GM19238 (cell line): ENCODE data around the gene LIPJ.

Source experiments
- DNase-seq: peaks from one replicate; pipeline ENCODE4 v3.0.0; 2011; ENCODE audit warnings: low spot score; ENCODE audit not compliant: insufficient read length

Gene LIPJ, protein sequence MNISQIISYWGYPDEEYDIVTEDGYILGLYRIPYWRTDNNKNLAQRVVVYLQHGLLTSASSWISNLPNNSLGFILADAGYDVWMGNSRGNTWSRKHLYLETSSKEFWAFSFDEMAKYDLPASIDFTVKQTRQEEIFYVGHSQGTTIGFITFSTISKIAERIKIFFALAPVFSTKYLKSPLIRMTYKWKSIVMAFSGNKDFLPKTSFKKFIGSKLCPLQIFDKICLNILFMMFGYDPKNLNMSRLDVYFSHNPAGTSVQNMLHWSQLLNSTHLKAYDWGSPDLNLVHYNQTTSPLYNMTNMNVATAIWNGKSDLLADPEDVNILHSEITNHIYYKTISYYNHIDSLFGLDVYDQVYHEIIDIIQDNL

DNA sequence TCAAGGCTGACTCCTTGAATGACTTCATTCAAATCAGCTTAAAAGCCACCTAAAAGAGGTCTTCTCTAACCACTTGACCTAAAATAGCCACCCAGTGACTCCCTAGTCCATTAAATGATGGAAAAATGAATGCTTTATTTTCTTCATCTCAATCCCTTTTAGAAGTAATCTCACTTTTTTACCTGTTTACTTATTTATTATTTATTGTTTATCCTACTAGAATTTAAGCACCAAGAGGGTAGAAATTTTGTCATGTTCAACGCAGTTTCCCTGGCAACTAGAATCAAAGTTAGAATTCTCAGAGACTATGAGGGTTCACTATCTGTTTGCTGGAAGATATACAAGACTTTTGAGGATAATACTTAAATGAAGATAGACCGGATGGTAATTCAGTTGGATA lies at the start of gene LIPJ:
TSS of gene LIPJ (plus strand) at position 301 of the 400 bp plus-strand sequence. CDS start 3,926 bp downstream, outside the sequence.
- no peak for DNase-seq

- DNase-seq: no peak
Measured at GRCh38 chr10:88537322-88537721, 49.2 kb upstream of the LIPJ start.

GRCh38 chr10:88538048-88538447 lies 48.5 kb upstream of the LIPJ start:
- no peak for DNase-seq

DNA sequence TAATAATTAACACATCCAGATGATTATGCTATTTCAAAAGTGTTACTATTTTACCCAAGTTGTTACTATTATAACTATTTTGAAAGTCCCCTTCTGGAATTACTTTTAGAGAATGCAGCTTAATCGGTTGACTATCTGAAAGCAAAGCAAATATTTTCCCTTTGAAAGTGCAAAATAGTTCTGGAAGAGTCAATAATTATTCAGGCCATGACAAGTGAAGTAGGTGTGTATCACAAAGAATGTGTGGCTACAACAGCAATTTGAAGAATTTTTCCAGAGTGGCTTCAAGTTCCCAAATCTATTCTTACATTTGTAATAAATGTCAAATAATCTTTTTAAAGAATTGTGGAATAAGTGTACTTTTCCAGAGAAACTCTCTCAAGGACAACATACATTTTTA lies 46.2 kb upstream of the LIPJ start:
- DNase-seq: no peak

DNA sequence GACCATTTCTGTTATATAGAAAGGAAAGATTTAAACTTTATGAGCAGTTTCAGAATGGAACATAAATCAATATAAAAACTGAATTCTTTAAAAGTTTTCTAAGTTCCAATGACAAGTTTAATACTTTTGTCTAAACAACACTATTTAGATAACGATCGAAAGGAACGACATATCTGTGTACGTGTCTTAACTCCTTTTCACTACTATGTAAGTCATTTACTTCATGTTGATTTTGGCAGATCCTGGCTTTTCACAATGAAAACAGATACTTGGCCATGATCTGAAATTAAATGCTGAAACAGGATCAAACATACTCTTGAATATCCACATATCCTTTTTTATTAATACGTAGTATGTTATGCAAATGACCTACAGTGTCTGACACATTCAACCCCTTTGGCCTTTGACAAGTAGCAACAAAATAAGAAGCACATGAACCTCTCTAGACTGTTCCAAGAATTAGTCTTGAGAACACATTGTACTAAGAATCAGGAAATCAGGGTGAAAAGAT lies 45.4 kb upstream of the LIPJ start:
- DNase-seq: no peak

GRCh38 chr10:88542522-88542921 lies 44.0 kb upstream of the LIPJ start:
- DNase-seq: no peak

DNA sequence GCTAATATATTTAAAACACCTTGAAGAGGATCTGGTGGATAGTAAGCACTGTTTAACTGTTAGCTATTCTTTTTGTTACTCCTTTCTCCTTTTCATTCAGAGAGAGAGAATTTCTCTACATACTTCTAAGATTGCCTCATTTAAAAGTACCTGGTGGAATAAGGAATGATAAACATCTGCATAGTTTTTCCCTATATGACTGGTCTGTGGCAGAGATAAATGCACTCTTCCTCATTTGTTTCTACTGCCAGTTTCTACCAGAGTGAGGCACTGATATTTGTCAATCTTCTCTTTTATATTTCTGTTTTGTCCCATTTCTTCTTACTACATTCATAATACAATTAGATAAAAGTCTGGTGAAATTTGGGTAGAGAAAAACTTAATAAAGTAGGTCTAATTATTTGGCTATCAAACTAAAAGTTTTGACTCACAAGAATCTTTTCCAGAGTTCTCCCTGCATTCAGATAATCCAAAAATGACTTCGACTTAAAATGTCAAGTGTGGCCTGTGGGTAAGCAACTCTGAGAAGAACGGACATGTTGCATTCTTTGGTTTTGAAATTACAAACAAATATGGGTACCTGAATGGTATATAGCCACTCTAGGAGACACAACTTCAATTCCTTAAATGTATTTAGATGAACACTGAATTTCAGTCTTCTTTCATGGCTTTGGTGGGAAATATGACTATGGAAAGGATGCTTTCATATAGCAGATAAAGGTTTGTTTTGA lies 42.3 kb upstream of the LIPJ start:
- no peak for DNase-seq

DNA sequence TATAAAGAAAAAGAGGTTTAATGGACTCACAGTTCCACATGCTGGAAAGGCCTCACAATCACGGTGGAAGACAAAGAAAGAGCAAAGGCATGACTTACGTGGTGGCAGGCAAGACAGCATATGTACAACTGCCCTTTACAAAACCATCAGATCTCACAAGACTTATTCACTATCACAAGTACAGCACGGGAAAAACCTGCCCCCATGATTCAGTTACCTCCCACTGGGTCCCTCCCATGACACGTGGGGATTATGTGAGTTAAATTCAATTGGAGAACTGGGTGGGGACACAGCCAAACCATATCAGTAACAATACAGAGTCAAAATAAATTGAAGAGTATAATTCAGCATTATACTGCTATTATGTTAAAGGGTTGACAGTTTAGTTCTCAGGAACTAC lies 41.2 kb upstream of the LIPJ start:
- no peak for DNase-seq

DNA sequence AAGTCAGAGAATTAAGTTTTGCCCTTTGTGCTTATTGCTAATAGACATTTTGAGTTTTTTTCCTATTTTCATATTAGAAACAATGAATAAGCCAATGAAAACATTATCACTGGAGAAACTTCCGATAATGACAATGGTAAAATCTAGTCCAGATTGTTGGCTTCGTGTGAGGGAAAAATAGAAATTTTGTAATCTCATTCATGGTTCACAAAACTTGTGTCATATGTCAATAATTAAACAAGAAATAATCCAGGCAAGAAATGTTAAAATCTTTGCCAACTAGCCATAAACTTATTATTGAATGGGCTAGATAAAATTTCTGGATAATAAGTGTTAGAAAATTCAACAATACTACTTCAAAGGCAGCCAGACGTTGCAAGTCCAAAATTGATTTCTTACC lies 40.1 kb upstream of the LIPJ start:
- no peak for DNase-seq

DNA sequence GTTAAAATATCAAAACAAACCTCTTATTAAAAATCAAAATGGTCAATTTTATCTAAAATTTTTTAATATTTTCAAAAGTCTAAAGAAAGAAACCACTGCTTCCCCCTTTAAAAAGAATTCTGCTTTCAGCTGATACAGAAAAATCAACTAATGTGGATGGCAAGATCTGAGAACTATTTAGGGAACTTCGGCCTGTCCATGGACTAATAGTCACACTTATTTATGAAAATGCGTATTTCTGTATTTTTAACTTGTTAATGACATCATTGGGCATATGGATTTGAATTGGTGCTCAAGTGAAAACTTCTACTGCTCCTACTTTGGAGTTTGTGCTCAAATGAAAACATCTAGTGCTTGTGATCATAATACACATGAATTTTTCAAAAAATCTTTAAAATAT lies 35.3 kb upstream of the LIPJ start:
- no peak for DNase-seq

DNA sequence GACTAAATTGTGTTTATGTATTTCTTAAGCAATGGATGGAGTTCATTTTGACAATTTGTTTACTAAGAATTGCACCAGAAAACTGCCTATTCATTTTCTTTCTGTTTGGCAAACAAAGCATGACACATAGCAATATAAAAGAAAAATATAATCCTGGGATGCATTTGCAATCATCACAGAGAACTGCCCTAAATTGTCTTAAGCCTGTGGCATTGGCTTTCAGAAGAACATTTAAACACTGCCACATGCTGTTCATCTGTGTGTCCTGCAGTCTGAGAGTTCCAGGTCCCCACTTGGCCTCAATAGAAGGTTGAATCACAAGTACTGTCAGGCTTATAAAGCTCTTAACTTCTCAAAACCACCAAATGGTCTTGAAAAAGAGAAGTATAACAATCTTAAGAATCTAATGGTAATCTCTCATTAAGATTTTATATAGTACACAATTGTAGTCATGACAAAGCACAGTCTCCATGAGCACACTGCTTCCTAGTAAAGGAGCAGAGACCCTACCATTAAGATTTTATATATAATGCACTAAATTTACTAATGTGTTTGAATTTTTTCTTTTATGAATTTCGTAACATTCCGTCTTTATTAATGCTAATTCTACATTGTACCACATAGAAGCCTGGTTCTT lies 33.3 kb upstream of the LIPJ start:
- peak; percentile 19 for DNase-seq

DNA sequence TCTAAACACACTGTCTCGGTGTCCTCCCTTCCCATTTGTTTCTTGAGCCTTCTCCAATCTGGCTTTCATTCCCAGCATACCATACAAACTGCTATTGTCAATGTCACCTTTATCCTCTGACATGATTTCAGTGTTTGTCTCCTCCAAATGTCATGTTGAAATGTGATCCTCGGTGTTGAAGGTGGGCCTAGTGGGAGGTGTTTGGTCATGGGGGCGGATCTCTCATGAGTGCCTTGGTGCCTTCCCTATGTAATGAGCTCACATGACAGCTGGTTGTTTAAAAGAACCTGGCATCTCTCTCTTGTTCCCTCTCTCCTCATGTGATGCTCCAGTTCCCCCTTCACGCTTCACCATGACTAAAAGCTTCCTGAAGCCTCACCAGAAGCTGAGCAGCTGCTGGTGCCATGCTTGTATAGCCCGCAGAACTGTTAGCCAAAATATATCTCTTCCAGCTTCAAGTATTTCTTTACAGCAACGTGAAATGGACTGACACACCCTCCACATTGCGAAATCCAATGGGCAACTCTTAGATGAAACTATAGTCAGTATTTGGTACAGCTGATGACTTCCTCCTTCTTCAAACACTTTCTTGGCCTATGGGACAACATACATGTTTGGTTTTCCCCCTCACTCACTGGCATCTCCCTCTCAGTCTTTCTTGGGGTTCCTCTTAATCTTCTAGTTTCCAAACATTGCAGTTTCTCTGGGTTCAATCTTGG lies 31.2 kb upstream of the LIPJ start:
- DNase-seq: no peak

DNA sequence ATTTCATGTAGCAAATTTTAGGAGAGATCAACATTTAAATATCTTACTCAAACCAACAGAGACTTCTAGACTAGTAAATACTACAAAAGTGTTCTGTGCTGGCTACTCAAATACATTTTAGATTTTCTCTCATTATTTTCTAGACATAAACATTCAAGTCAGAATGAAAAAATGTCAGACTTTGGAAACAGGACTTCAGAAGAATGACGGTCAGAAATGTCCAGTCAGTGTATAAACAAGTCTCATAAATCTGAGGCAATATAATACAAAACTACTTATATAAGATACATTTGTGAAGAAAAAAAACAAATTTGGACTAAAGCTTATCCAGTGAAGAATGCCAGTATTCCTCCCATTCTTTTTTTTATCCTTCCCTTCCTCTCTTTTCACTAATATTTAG lies 29.3 kb upstream of the LIPJ start:
- no peak for DNase-seq

DNA sequence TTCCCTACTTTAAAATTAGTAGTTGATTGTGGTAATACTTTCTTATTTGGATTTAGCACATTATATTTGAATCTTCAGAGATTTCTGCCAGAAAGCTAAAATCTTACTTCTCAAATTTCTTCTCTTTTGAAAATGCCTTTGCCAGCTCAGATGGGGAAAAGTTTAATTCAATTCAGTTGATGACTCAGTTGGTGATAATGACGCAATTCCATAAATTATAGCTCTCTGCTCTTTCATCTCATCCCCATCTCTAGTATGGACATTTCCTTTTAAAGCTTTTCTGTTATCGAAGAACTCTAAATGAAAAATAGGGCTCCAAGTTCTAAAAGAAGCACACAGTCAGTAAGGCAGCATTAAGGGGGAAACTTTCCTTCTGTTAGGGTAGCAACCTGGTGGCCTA lies 28.9 kb upstream of the LIPJ start:
- no peak for DNase-seq

DNA sequence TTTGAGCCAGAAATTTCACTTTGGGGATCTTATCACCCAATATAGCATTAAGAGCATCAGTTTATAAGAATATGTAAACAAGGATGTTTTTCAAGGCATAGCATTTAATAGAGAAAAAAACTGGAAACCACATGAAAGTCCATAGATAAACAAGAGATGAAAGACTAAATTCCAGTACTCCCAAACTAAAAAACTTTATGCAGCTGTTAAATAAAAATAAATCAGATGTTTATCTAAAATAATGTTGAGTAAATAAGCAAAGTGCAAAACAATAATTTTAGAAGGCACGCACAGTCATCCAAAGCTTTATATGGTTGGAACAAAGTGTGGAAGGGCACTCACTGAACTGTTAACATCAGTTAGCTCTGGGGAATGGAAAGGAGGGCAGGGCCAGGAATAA lies 24.4 kb upstream of the LIPJ start:
- no peak for DNase-seq

GRCh38 chr10:88565072-88565471 lies 21.5 kb upstream of the LIPJ start:
- peak; percentile 5 for DNase-seq

DNA sequence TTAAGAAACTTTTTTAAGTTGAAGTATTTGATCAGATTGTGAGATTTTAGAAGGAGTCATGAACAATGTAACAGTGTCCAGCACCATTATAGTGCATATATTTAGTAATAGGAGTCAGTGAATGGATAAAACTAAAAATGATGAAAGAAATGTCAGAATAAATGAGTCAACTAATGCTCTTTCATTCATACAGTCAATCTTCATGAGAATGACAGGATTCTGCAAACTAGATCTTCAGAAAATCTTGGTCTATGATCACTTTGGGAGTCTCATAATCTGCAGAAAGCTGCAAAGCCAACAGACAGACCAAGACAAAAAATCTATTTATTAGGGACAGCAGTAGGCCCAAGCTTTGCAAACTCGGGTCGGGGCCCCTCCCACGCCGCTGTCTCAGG lies 4.2 kb upstream of the LIPJ start:
- DNase-seq: no peak

GRCh38 chr10:88582806-88583583 lies 3.6 kb upstream of the LIPJ start, which contains the start of gene RNLS:
Gene RNLS (minus strand): TSS chr10:88583318.
- peak; percentile 40 for DNase-seq

GRCh38 chr10:88583584-88583957 lies 3.0 kb upstream of the LIPJ start:
- no peak for DNase-seq

- DNase-seq: no peak
Measured at GRCh38 chr10:88592381-88592780, 5.8 kb downstream of the LIPJ start.

DNA sequence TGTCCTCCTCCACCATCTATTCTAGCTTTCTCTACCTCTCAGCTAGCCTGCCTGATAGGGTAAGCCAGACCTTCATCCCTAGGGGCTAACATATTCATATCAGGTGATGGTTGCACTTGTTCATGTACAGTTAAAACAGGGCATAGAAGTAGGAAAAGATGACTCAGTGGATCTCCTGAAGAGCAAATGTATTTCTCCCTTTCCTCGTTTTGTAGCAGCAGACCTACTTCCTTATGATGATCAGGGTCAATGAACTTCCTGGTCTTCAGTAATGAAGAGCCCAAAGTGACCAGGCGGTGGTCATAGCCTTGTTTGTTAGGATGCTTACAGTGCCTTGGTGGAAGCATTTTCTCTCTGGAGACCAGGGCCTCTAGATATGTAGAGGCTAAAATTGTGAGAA lies 6.3 kb downstream of the LIPJ start:
- no peak for DNase-seq
